GM03348 (cell line): ENCODE results near the gene SORBS1.

ENCODE experiments used
- DNase-seq: peaks from one replicate; pipeline ENCODE4 v3.0.0; 2012; ENCODE audit warnings: low spot score

SORBS1 gene

GRCh38 chr10:95561177-95561863 lies at the start of gene SORBS1:
Gene SORBS1 (minus strand): TSS chr10:95561371. CDS start chr10:95441135, 120,236 bp downstream.
- peak; percentile 99 for DNase-seq

GRCh38 chr10:95610727-95611126 lies 49.6 kb upstream of the SORBS1 start:
- no peak for DNase-seq

GRCh38 chr10:95606922-95607321 lies 45.8 kb upstream of the SORBS1 start:
- DNase-seq = no peak

- DNase-seq = peak; percentile 13
Measured at GRCh38 chr10:95605163-95605562, 44.0 kb upstream of the SORBS1 start.

- DNase-seq = no peak
Measured at GRCh38 chr10:95604630-95605029, 43.5 kb upstream of the SORBS1 start.

GRCh38 chr10:95602382-95602781 lies 41.2 kb upstream of the SORBS1 start:
- no peak for DNase-seq

- DNase-seq = peak; percentile 87
Measured at GRCh38 chr10:95601116-95601719, 40.0 kb upstream of the SORBS1 start.

GRCh38 chr10:95600158-95600557 lies 39.0 kb upstream of the SORBS1 start:
- DNase-seq = no peak

- no peak for DNase-seq
Measured at GRCh38 chr10:95597788-95598187, 36.6 kb upstream of the SORBS1 start.

GRCh38 chr10:95588025-95588424 lies 26.9 kb upstream of the SORBS1 start:
- no peak for DNase-seq

GRCh38 chr10:95579835-95580535 lies 18.8 kb upstream of the SORBS1 start:
- DNase-seq = no peak

- DNase-seq = no peak
Measured at GRCh38 chr10:95579292-95579691, 18.1 kb upstream of the SORBS1 start.

- no peak for DNase-seq
Measured at GRCh38 chr10:95578619-95579018, 17.4 kb upstream of the SORBS1 start.

GRCh38 chr10:95574649-95575365 lies 13.6 kb upstream of the SORBS1 start:
- no peak for DNase-seq

- DNase-seq = no peak
Measured at GRCh38 chr10:95573964-95574604, 12.9 kb upstream of the SORBS1 start.

GRCh38 chr10:95573527-95573926 lies 12.4 kb upstream of the SORBS1 start:
- DNase-seq = no peak

GRCh38 chr10:95572131-95572820 lies 11.1 kb upstream of the SORBS1 start:
- DNase-seq = no peak

GRCh38 chr10:95571390-95571789 lies 10.2 kb upstream of the SORBS1 start:
- DNase-seq = no peak

- no peak for DNase-seq
Measured at GRCh38 chr10:95569368-95569767, 8.2 kb upstream of the SORBS1 start.

GRCh38 chr10:95567903-95568630 lies 6.9 kb upstream of the SORBS1 start:
- no peak for DNase-seq

- no peak for DNase-seq
Measured at GRCh38 chr10:95566136-95566535, 5.0 kb upstream of the SORBS1 start.
